H1 (cell line): ENCODE measurements around the gene CASP12. TPM values are rescaled to one million over a fixed set of nuclear protein-coding genes. Genes with fewer than 3 reads are reported as not detected.

Experiments used
- BRCA1 ChIP-seq: IDR thresholded peaks from 2 replicates; pipeline ENCODE4 v1.6.1; 2012; ENCODE audit warnings: low read depth, low read length, improper control_type of control experiment
- SIX5 ChIP-seq: IDR thresholded peaks from 2 replicates; pipeline ENCODE4 v1.6.1; 2011; ENCODE audit warnings: mild to moderate bottlenecking, low read depth, low read length
- SP4 ChIP-seq: IDR thresholded peaks from 2 replicates; pipeline ENCODE4 v1.6.1; 2012; ENCODE audit warnings: low read length, inconsistent platforms
- polyA plus RNA-seq, 7 experiments: library from polyadenylated mRNA; depleted of rRNA in 3 of 7; stranded (reverse) in 5 of 7; unstranded in 2 of 7; fragments of >200 nt in 5 of 7; fragments of 200-250 nt in 2 of 7; gene quantifications; 1 replicate in 5 of 7; 2 replicates in 1 of 7; 4 replicates in 1 of 7; pipeline versions ENCODE4 v1.2.1 to v1.2.3, GENCODE V29; 2011 to 2013; ENCODE audit warnings: missing spikeins in 2 of 7, mixed read lengths in 2 of 7
- total RNA-seq: library from RNA; stranded (reverse); fragmentation: NEBNext Ultra II Directional; extraction: Animal tissue kit (Norgen Biotek cat#: 25700); gene quantifications from 2 replicates; pipeline ENCODE4 v1.2.1, GENCODE V29; 2021

Gene CASP12
- total and polyA plus RNA-seq, 2 of the 8 experiments (the other 6 are each of a cell fraction or from before 2014, with no cell fraction given): not detected

GRCh38 chr11:104866815-104867214, 31.4 kb downstream of the CASP12 start (continued):
- TF ChIP-seq SIX5 (no peak), SP4 (no peak), BRCA1 (no peak)
- TF ChIP-seq, all 59 proteins: peak for 0
